HepG2 (cell line): ENCODE measurements around the gene CADM2. TPM values are rescaled to one million over a fixed set of nuclear protein-coding genes. Genes with fewer than 3 reads are reported as not detected.

Experiments used
- ATAC-seq: fragments of 200-7000 bp; cut with Tn5 transposase; 3 replicates; pipeline ENCODE4 v1.9.1; 2020; ENCODE audit warnings: mild to moderate bottlenecking, moderate library complexity
- BruUV-seq: library from RNA; stranded (reverse); fragments of 400-500 nt; replicated peaks from 2 replicates; lab custom pipeline; 2021; lab: Mats Ljungman, UMichigan
- CTCF ChIA-PET: fragments of 300-600 bp; formaldehyde crosslinking; extraction: SDS; loops from one replicate; lab custom pipeline; 2021; ENCODE audit warnings: low total read pairs, inconsistent platforms, low intra/inter-chr PET ratio; lab: Yijun Ruan, JAX
- POLR2A ChIA-PET: fragments of 350-600 bp; sonication (Branson Sonifier 250); formaldehyde crosslinking; loops from one replicate; lab custom pipeline; 2020; ENCODE audit warnings: antibody characterized with exemption, inconsistent platforms; lab: Yijun Ruan, JAX
- DNase-seq: peaks from one replicate; pipeline ENCODE4 v3.0.0-alpha.2; 2015; ENCODE audit warnings: low spot score
- FAIRE-seq: peaks from 3 replicates; lab custom pipeline; 2011; peaks lifted over from hg19 to GRCh38; lab: Jason Lieb, UNC
- H2AFZ ChIP-seq: one replicate; pipeline ENCODE4 v1.6.1; 2011; ENCODE audit warnings: low read length, inconsistent platforms
- H3K27ac ChIP-seq: fragments of 300-600 bp; 3 replicates; pipeline ENCODE4 v1.8.0; 2011; ENCODE audit warnings: mixed run types, mild to moderate bottlenecking, mixed read lengths, low read length, inconsistent platforms; ENCODE audit not compliant: insufficient read depth; ENCODE audit errors: extremely low read length
- H3K27me3 ChIP-seq, 2 experiments: fragments of 200-600 bp in 1 of 2; 2 replicates in 1 of 2; 3 replicates in 1 of 2; pipeline versions ENCODE4 v1.6.0 to v1.8.0; 2011; ENCODE audit warnings: low read length in 2 of 2, mild to moderate bottlenecking in 2 of 2, moderate library complexity in 2 of 2, inconsistent platforms in 1 of 2; ENCODE audit not compliant: insufficient read depth in 2 of 2, control insufficient read depth in 1 of 2
- H3K36me3 ChIP-seq, 2 experiments: fragments of 200-600 bp in 1 of 2; replicated peaks in 1 of 2; 2 replicates in 1 of 2; 3 replicates in 1 of 2; pipeline versions ENCODE4 v1.5.1 to v1.8.0; 2011; ENCODE audit warnings: low read length in 2 of 2, inconsistent platforms in 1 of 2; ENCODE audit not compliant: insufficient read depth in 2 of 2, control insufficient read depth in 1 of 2
- H3K4me1 ChIP-seq: 2 replicates; pipeline ENCODE4 v1.5.1; 2012; ENCODE audit warnings: low read length, inconsistent platforms; ENCODE audit not compliant: insufficient read depth
- H3K4me2 ChIP-seq: 2 replicates; pipeline ENCODE4 v1.6.0; 2011; ENCODE audit warnings: low read depth, low read length, inconsistent platforms
- H3K4me3 ChIP-seq, 3 experiments: fragments of 200-600 bp in 1 of 3; sonication (generic), shearing (Covaris generic) in 1 of 3; replicated peaks in 1 of 3; 2 replicates each; pipeline ENCODE4 v1.5.1; 2011 to 2016; ENCODE audit warnings: low read length in 3 of 3, inconsistent platforms in 2 of 3, low read depth in 2 of 3, mild to moderate bottlenecking in 2 of 3, control low read depth in 1 of 3, mixed read lengths in 1 of 3; ENCODE audit not compliant: insufficient read depth in 1 of 3
- H3K79me2 ChIP-seq: one replicate; pipeline ENCODE4 v1.6.1; 2011; ENCODE audit warnings: low read length, inconsistent platforms; ENCODE audit not compliant: insufficient read depth
- H3K9ac ChIP-seq: 2 replicates; pipeline ENCODE4 v1.6.0; 2011; ENCODE audit warnings: mild to moderate bottlenecking, low read depth, low read length, inconsistent platforms; ENCODE audit not compliant: insufficient read depth
- H3K9me3 ChIP-seq: 2 replicates; pipeline ENCODE4 v1.5.1; 2012; ENCODE audit warnings: mild to moderate bottlenecking, low read length
- H4K20me1 ChIP-seq: 2 replicates; pipeline ENCODE4 v1.6.0; 2011; ENCODE audit warnings: inconsistent platforms, mild to moderate bottlenecking, low read length, moderate library complexity; ENCODE audit not compliant: insufficient read depth
- ATM ChIP-seq: fragments of 450-650 bp; IDR thresholded peaks from 2 replicates; pipeline ENCODE4 v1.7.1; 2017; ENCODE audit warnings: mild to moderate bottlenecking, borderline replicate concordance
- CENPX ChIP-seq: sonication (generic); formaldehyde crosslinking; IDR thresholded peaks from 2 replicates; pipeline ENCODE4 v1.9.0; 2021; ENCODE audit warnings: mild to moderate bottlenecking, missing genetic modification reagents, moderate library complexity
- CREB1 ChIP-seq, 2 experiments: fragments of 450-650 bp in 1 of 2; IDR thresholded peaks; 2 replicates each; pipeline ENCODE4 v1.6.1; 2016 to 2017; ENCODE audit warnings: control low read depth in 1 of 2, mild to moderate bottlenecking in 1 of 2, missing compliant biosample characterization in 1 of 2, missing genetic modification characterization in 1 of 2
- HNF4A ChIP-seq: sonication (generic); formaldehyde crosslinking; IDR thresholded peaks from 2 replicates; pipeline ENCODE4 v1.4.0; 2020; ENCODE audit warnings: missing genetic modification reagents
- HOXA3 ChIP-seq: sonication (generic); formaldehyde crosslinking; IDR thresholded peaks from 2 replicates; pipeline ENCODE4 v1.5.0; 2020; ENCODE audit warnings: missing genetic modification reagents
- MYNN ChIP-seq: sonication (generic); formaldehyde crosslinking; IDR thresholded peaks from 2 replicates; pipeline ENCODE4 v1.4.0; 2020; ENCODE audit warnings: mild to moderate bottlenecking, low read depth, missing genetic modification reagents
- SP5 ChIP-seq: IDR thresholded peaks from 2 replicates; pipeline ENCODE4 v1.6.1; 2016; ENCODE audit warnings: low read depth, borderline replicate concordance
- TAF15 ChIP-seq: fragments of 200-400 bp; formaldehyde crosslinking; IDR thresholded peaks from one replicate; pipeline ENCODE4 v1.6.1; 2018; ENCODE audit warnings: mild to moderate bottlenecking, low read depth, low read length; ENCODE audit not compliant: poor library complexity, severe bottlenecking
- ZFAT ChIP-seq: sonication (generic); formaldehyde crosslinking; conservative IDR thresholded peaks from 2 replicates; pipeline ENCODE4 v1.8.1; 2023; ENCODE audit warnings: missing genetic modification reagents, inconsistent platforms
- ZNF550 ChIP-seq: sonication (generic); formaldehyde crosslinking; IDR thresholded peaks from 2 replicates; pipeline ENCODE4 v1.4.0; 2020; ENCODE audit warnings: mild to moderate bottlenecking, missing genetic modification reagents, borderline replicate concordance
- WGBS: methylation state at CpG from one replicate; pipeline ENCODE4 v1.1.6; 2017; ENCODE audit warnings: low lambda C conversion rate; 5-methylcytosine and 5-hydroxymethylcytosine counted together
- in situ Hi-C: cut with HindIII; loops from 2 replicates; pipeline ENCODE4 v1.10.0; 2017; ENCODE audit warnings: low pct_unique_long_range_greater_than_20kb; ENCODE audit not compliant: extremely low pct_ligation_motif_present
- intact Hi-C: fragments of 100-400 bp; cut with micrococcal nuclease; formaldehyde crosslinking; loops from one replicate; pipeline ENCODE4 v1.10.0; 2022; ENCODE audit not compliant: unreplicated experiment
- polyA plus RNA-seq, 8 experiments: library from polyadenylated mRNA; depleted of rRNA in 3 of 8; stranded (reverse) in 7 of 8; unstranded in 1 of 8; fragments of >200 nt; fragmentation: Illumina TruSeq in 4 of 8; extraction: Trizol in 4 of 8; gene quantifications; 2 replicates each; pipeline versions ENCODE4 v1.2.1 to v1.2.3, GENCODE V29; 2011 to 2016; ENCODE audit warnings: low read depth in 4 of 8, missing spikeins in 1 of 8, mixed read lengths in 1 of 8; ENCODE audit not compliant: insufficient read depth in 1 of 8
- total RNA-seq, 5 experiments: library from RNA; depleted of rRNA; stranded (reverse); fragments of >200 nt; fragmentation: Illumina TruSeq; extraction: Trizol; gene quantifications; 2 replicates each; pipeline ENCODE4 v1.2.3, GENCODE V29; 2016; ENCODE audit warnings: low read depth in 1 of 5

CADM2 gene
- total and polyA plus RNA-seq, 2 of the 13 experiments (the other 11 are each of a cell fraction or from before 2014, with no cell fraction given), result not detected

GRCh38 chr3:85193565-85193964 is 234.8 kb downstream of the CADM2 start:
- ChIA-PET CTCF (no interaction called here), POLR2A (no interaction called here)
- no peak overlapping the region for H3K27ac ChIP-seq
- no TSS peak for BruUV-seq
- no peaks in the 10 kb centered on the region for H4K20me1 ChIP-seq
- intact Hi-C loops (no loop called here), in situ Hi-C loops (no loop called here)
- H3K27me3 ChIP-seq, result no peaks in the 10 kb centered on the region
- H3K4me3 ChIP-seq, result no peak overlapping the region
- DNase-seq (no peak), FAIRE-seq (no peak), ATAC-seq (no peak)
- no peak overlapping the region for H3K4me2 ChIP-seq
- WGBS, result 4% methylated on average over 2 of the region's 2 CpGs
- H3K9ac ChIP-seq, result no peak overlapping the region
- H3K36me3 ChIP-seq, result no peaks in the 10 kb centered on the region
- no peak overlapping the region for H2AFZ ChIP-seq
- H3K9me3 ChIP-seq, result no peaks in the 10 kb centered on the region
- TF ChIP-seq ZNF550 (CRISPR knock-in tag) (no peak), MYNN (CRISPR knock-in tag) (no peak), HOXA3 (CRISPR knock-in tag) (no peak)
- no peaks in the 10 kb centered on the region for H3K4me1 ChIP-seq
- H3K79me2 ChIP-seq, result no peaks in the 10 kb centered on the region

- intact Hi-C loops (no loop called here), in situ Hi-C loops (no loop called here)
- no TSS peak for BruUV-seq
- WGBS, result 0% methylated on average over 1 of the region's 1 CpG
- H4K20me1 ChIP-seq, result no peaks in the 10 kb centered on the region
- no peaks in the 10 kb centered on the region for H3K27me3 ChIP-seq
- ChIA-PET POLR2A (no interaction called here), CTCF (no interaction called here)
- no peaks in the 10 kb centered on the region for H3K4me1 ChIP-seq
- no peak overlapping the region for H3K9ac ChIP-seq
- no peak for ATAC-seq
- no peak for FAIRE-seq
- H3K4me2 ChIP-seq, result no peak overlapping the region
- no peak for DNase-seq
- TF ChIP-seq CREB1 (IDR thresholded peaks at IDR 0.05) (no peak), CREB1 (CRISPR knock-in tag; IDR thresholded peaks at IDR 0.05) (no peak), SP5 (CRISPR knock-in tag) (no peak), TAF15 (no peak), ATM (no peak), ZFAT (CRISPR knock-in tag) (no peak), HNF4A (no peak), CENPX (CRISPR knock-in tag) (no peak)
- H3K36me3 ChIP-seq, result no peaks in the 10 kb centered on the region
- H3K9me3 ChIP-seq, result no peaks in the 10 kb centered on the region
- no peak overlapping the region for H3K27ac ChIP-seq
- no peak overlapping the region for H2AFZ ChIP-seq
- H3K79me2 ChIP-seq, result no peaks in the 10 kb centered on the region
- H3K4me3 ChIP-seq, result no peak overlapping the region
These were observed 249.9 kb downstream of the CADM2 start for GRCh38 chr3:85208650-85209049.
